ENCODE data around the gene SERINC2. TPM values are rescaled to one million over a fixed set of nuclear protein-coding genes. Genes with fewer than 3 reads are reported as not detected.

Gene SERINC2
- total and polyA plus RNA-seq, 10 of the 15 experiments (the other 5 are each of a cell fraction or from before 2014, with no cell fraction given) = 0.02 to 9.4 (median 0.50) TPM

- Histone ChIP-seq H3K27me3 (replicated peaks in 1 of 2; ENCODE audit: control insufficient read depth in 2 of 2, insufficient read depth in 2 of 2, low read length in 1 of 2) (no peaks in the 10 kb centered on the region), H3K79me2 (ENCODE audit: control insufficient read depth, insufficient read depth, low read length) (no peaks in the 10 kb centered on the region), H4K20me1 (ENCODE audit: control insufficient read depth, insufficient read depth) (no peaks in the 10 kb centered on the region), H3K9ac (ENCODE audit: control insufficient read depth, insufficient read depth, low read length) (no peak overlapping the region), H3K27ac (ENCODE audit: control insufficient read depth, insufficient read depth) (no peak overlapping the region), H3K4me3 (peak overlapping the region; percentile 29; the same call in 1 of the 2 replicates), H3K36me3 (ENCODE audit: control insufficient read depth in 2 of 2, insufficient read depth in 2 of 2, low read length in 1 of 2) (no peaks in the 10 kb centered on the region; a peak in 1 of 4 replicates), H2AFZ (ENCODE audit: control insufficient read depth, low read depth, low read length) (no peak overlapping the region), H3K4me1 (ENCODE audit: control insufficient read depth, insufficient read depth, low read length) (peaks cover 11% of the 10 kb centered on the region), H3K9me3 (replicated peaks; ENCODE audit: control insufficient read depth, insufficient read depth, low read length) (no peaks in the 10 kb centered on the region), H3K4me2 (ENCODE audit: control insufficient read depth, insufficient read depth) (peak overlapping the region; percentile 85)
- ChIA-PET CTCF (interaction anchor here (0.6 to 10.6 kb wide), 46 partner anchors 10 to 686 kb away, joined by 3 to 204 read pairs (median 5); partner anchors contain the start of genes FABP3, SNRNP40 and ZCCHC17), SMC1A (ENCODE audit: uncharacterized antibody, unreplicated experiment) (interaction anchor here (0.6 to 9.5 kb wide), 33 partner anchors 14 to 574 kb away, joined by 3 to 135 read pairs (median 4); partner anchors contain the start of genes HCRTR1 and PEF1), POLR2A (interaction anchor here (0.7 to 2.6 kb wide), 6 partner anchors 26 to 127 kb away, joined by 3 to 16 read pairs (median 6); no protein-coding TSS in a partner anchor), RAD21 (ENCODE audit: unreplicated experiment) (interaction anchor here (0.9 to 9.6 kb wide), 21 partner anchors 10 to 367 kb away, joined by 3 to 99 read pairs (median 5); partner anchors contain the start of gene FABP3)
- no TSS peak for BruUV-seq (replicated peaks)
- in situ Hi-C loops (cut with MboI) = loop anchor here (10.0 kb wide), 2 partner anchors 122 to 238 kb away; no protein-coding TSS in a partner anchor
- ATAC-seq (peak; percentile 71), DNase-seq (ENCODE audit: low read depth, low spot score) (peak; percentile 47), FAIRE-seq (peak; percentile 77)
- 11% methylated on average over 15 of the region's 15 CpGs for WGBS (ENCODE audit: insufficient coverage, insufficient replicate concordance, low lambda C conversion rate, missing lambda C conversion rate)
- intact Hi-C loops (cut with micrococcal nuclease; ENCODE audit: unreplicated experiment) = loop anchor here (1.0 to 2.0 kb wide), 5 partner anchors 28 to 238 kb away; partner anchors contain the start of genes SNRNP40 and ZCCHC17
- no peak for TF ChIP-seq NFXL1 (IDR thresholded peaks at IDR 0.05; ENCODE audit: borderline replicate concordance)
- TF ChIP-seq MLLT1 (IDR thresholded peaks at IDR 0.05) = peak; percentile 62; the same call in 1 of the 2 replicates
- peak; percentile 19; the same call in 1 of the 2 replicates for TF ChIP-seq BACH1 (IDR thresholded peaks at IDR 0.05; ENCODE audit: borderline replicate concordance)
- no peak for TF ChIP-seq NR2C1 (IDR thresholded peaks at IDR 0.05)
- TF ChIP-seq NFYB (IDR thresholded peaks at IDR 0.05; ENCODE audit: insufficient read depth, low read depth, low read length) = no peak
- TF ChIP-seq CBX3 (IDR thresholded peaks at IDR 0.05; ENCODE audit: borderline replicate concordance, low read depth) = no peak
- no peak for TF ChIP-seq TAF1 (IDR thresholded peaks at IDR 0.05; ENCODE audit: borderline replicate concordance, low read depth, low read length)
- TF ChIP-seq MAX (IDR thresholded peaks at IDR 0.05; ENCODE audit: low read depth, low read length) = no peak
- no peak for TF ChIP-seq RFX5 (IDR thresholded peaks at IDR 0.05; ENCODE audit: low read depth, low read length)
- TF ChIP-seq SMAD5 (IDR thresholded peaks at IDR 0.05; ENCODE audit: low read depth) = no peak
- TF ChIP-seq SMARCA5 (IDR thresholded peaks at IDR 0.05) = no peak; the same call in 1 of the 2 replicates
- no peak for TF ChIP-seq NFIC (IDR thresholded peaks at IDR 0.05; ENCODE audit: low read depth, low read length)
- TF ChIP-seq ZNF217 (IDR thresholded peaks at IDR 0.05) = no peak
- TF ChIP-seq CBFB (IDR thresholded peaks at IDR 0.05; ENCODE audit: low read depth) = peak; percentile 86; the same call in 1 of the 2 replicates
- TF ChIP-seq RAD51 (IDR thresholded peaks at IDR 0.05) = no peak; the same call in 1 of the 2 replicates
- TF ChIP-seq NRF1 (conservative IDR thresholded peaks at IDR 0.05; ENCODE audit: low read depth, low read length) = no peak
- peak in 1 of 2 experiments; percentile 27; a peak in 2 of 4 replicates for TF ChIP-seq IKZF2 (IDR thresholded peaks at IDR 0.05)
- TF ChIP-seq POLR2AphosphoS2 (IDR thresholded peaks at IDR 0.05; ENCODE audit: low read depth, low read length) = no peak
- TF ChIP-seq CREM (IDR thresholded peaks at IDR 0.05; ENCODE audit: low read depth) = no peak
- no peak for TF ChIP-seq E4F1 (IDR thresholded peaks at IDR 0.05; ENCODE audit: borderline replicate concordance, partially characterized antibody)
Measured at GRCh38 chr1:31422505-31423319, 9.7 kb downstream of the SERINC2 start.
